Psoas muscle (tissue), 8 donors: Measurements from ENCODE around the gene SLC7A9. TPM values are rescaled to one million over a fixed set of nuclear protein-coding genes. Genes with fewer than 3 reads are reported as not detected.

Experiments used
- ATAC-seq, 4 donors: fragments of 200-7000 bp; cut with Tn5 transposase; one replicate each; pipeline ENCODE4 v1.9.1; 2020; ENCODE audit warnings: moderate library complexity in 3 of 4, mild to moderate bottlenecking in 2 of 4
- DNase-seq, 2 donors: peaks; one replicate each; pipeline ENCODE4 v3.0.0-alpha.2; 2020
- H3K27ac ChIP-seq: fragments of 200-600 bp; one replicate; pipeline ENCODE4 v1.8.0; 2022
- H3K27me3 ChIP-seq, 3 donors: fragments of 200-600 bp in 1 of 3; one replicate each; pipeline versions ENCODE4 v1.6.1 to v1.8.0; 2013 to 2022; ENCODE audit warnings: low read length in 2 of 3, mild to moderate bottlenecking in 2 of 3, moderate library complexity in 1 of 3; ENCODE audit not compliant: insufficient read depth in 3 of 3
- H3K36me3 ChIP-seq, 2 donors: fragments of 200-600 bp in 1 of 2; one replicate each; pipeline versions ENCODE4 v1.6.1 to v1.8.0; 2013 to 2022; ENCODE audit warnings: low read depth in 1 of 2, mild to moderate bottlenecking in 1 of 2, moderate library complexity in 1 of 2; ENCODE audit not compliant: insufficient read depth in 1 of 2
- H3K4me1 ChIP-seq: fragments of 200-600 bp; one replicate; pipeline ENCODE4 v1.8.0; 2022
- H3K4me3 ChIP-seq: fragments of 200-600 bp; one replicate; pipeline ENCODE4 v1.8.0; 2022; ENCODE audit warnings: mild to moderate bottlenecking
- H3K9me3 ChIP-seq: fragments of 200-600 bp; one replicate; pipeline ENCODE4 v1.8.0; 2022
- WGBS, 3 donors: extraction: QIAGEN DNeasy Blood & Tissue Kit; methylation state at CpG; one replicate each; pipeline versions ENCODE4 v1.1.6 to v1.1.7; 2013; 5-methylcytosine and 5-hydroxymethylcytosine counted together
- intact Hi-C, 2 donors: fragments of 100-400 bp; cut with DNase I; formaldehyde crosslinking; loops; one replicate each; pipeline versions ENCODE4 v1.11.0 to v1.14.2; 2022
- polyA plus RNA-seq, 3 donors: library from polyadenylated mRNA; stranded (reverse); fragments of 200-250 nt; gene quantifications; one replicate each; pipeline ENCODE4 v1.2.3, GENCODE V29; 2013
- total RNA-seq, 4 donors: library from RNA; stranded (reverse); fragmentation: NEBNext Ultra II Directional in 2 of 4; extraction: Animal tissue kit (Norgen Biotek cat#: 25700) in 2 of 4; gene quantifications; one replicate each; pipeline versions ENCODE4 v1.2.1 to v1.2.4, GENCODE V29; 2021 to 2023
- TF ChIP-seq, protein P1 (sequence below): fragments of 200-600 bp; IDR thresholded peaks from one replicate; pipeline ENCODE4 v1.8.0; 2022; ENCODE audit warnings: antibody characterized with exemption
- donor health status: healthy with polysubstance abuse.
- donor health status: DM: no; HTN: no; CAD: no; lungs with moderate emphysema.
- donor health status: Bipolar disorder and iron deficiency.
- donor health status: healthy.
- donor health status: DM: yes; HTN: yes; CAD: no.
- donor health status: DM: no; HTN: no; CAD: no.
- donor health status: DM: no; HTN: no; CAD: no.
- donor health status: DM: yes; HTN: yes; CAD: no.

The SLC7A9 gene
- total and polyA plus RNA-seq, 7 donors = 0.10 to 0.36 (median 0.17) TPM; not detected in 3

DNA sequence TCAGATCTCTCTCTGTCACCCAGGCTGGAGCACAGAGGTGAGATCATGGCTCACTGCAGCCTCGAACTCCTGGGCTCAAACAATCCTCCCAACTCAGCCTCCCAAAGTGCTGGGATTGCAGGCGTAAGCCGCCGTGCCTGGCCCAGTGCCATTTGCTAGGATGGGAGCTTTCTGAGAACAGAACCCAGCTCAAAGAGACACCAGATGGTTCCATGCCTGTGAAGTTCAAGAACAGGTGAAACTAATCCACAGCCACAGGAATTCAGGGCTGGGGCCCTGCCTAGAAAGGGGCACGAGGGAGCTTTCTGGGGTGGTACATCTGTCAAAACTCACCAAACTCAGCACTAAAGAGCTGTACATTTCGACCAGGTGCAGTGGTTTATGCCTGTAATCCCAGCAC lies 4.2 kb downstream of the SLC7A9 start:
- DNase-seq (no peak), ATAC-seq (no peak)
- Histone ChIP-seq H3K4me3 (no peak overlapping the region), H3K27ac (no peak overlapping the region), H3K27me3 (no peaks in the 10 kb centered on the region), H3K4me1 (no peaks in the 10 kb centered on the region), H3K36me3 (no peaks in the 10 kb centered on the region), H3K9me3 (no peaks in the 10 kb centered on the region)
- intact Hi-C loops = no loop called here
- 30 to 51% (median 40%) methylated on average over 6 of the region's 6 CpGs for WGBS, 3 donors
- TF ChIP-seq, protein P1, sequence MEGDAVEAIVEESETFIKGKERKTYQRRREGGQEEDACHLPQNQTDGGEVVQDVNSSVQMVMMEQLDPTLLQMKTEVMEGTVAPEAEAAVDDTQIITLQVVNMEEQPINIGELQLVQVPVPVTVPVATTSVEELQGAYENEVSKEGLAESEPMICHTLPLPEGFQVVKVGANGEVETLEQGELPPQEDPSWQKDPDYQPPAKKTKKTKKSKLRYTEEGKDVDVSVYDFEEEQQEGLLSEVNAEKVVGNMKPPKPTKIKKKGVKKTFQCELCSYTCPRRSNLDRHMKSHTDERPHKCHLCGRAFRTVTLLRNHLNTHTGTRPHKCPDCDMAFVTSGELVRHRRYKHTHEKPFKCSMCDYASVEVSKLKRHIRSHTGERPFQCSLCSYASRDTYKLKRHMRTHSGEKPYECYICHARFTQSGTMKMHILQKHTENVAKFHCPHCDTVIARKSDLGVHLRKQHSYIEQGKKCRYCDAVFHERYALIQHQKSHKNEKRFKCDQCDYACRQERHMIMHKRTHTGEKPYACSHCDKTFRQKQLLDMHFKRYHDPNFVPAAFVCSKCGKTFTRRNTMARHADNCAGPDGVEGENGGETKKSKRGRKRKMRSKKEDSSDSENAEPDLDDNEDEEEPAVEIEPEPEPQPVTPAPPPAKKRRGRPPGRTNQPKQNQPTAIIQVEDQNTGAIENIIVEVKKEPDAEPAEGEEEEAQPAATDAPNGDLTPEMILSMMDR = no peak

DNA sequence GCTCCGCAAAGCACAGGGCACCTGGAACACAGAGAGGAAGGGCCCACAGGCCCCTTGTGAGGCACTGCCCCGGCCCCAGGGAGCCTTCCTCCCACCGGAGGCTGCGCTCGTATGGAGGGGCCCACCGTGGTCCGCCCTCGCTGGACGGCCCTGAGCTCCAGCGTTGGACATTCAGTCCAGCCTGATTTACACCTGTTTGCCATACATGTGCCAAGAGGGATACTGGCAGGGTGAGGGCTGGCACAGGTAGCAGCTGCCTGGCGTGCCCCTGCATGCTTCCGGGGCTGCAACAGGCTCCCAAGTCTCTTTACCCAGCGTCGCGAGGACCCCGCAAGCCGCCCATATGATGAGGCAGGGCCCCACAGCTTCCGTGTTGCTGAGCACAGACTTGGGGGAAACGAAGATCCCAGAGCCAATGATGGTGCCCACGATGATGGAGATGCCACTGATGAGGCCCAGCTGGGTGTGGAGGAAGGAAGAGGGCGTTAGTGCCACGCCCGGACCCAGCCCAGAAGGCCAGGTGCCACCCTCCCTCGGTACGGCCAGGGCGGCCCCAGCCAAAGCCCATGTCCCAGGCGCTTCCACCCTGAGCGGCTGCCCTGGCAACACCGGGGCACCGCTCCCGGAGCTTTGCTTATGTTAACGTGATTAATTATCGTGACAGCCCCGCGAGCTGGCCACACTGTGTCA lies 5.1 kb downstream of the SLC7A9 start:
- 80 to 83% (median 82%) methylated on average over 34 to 35 of the region's 35 CpGs for WGBS, 3 donors
- no peak for ATAC-seq

DNA sequence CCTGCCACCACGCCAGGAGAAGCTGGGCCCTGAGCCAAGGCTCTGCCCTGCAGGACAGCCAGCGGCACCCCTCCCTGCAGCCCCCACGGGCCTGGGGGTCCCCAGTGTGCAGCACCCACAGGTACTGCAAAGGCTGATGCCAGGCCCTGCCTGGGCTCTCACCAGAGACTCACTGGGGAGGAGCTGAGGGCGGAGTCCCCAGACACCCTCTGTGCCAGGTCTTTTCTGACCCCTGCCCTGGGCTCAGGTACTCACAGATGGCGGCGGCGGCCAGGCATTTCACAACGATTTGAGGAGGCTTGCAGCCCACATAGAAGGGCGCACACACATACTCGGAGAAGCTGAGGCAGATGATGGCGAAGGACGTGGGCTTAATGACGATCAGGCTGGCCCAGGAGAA lies 5.7 kb downstream of the SLC7A9 start:
- Histone ChIP-seq H3K4me3 (no peak overlapping the region), H3K4me1 (no peaks in the 10 kb centered on the region), H3K27me3 (no peaks in the 10 kb centered on the region), H3K27ac (no peak overlapping the region), H3K9me3 (no peaks in the 10 kb centered on the region), H3K36me3 (no peaks in the 10 kb centered on the region)
- 86 to 91% (median 88%) methylated on average over 13 of the region's 13 CpGs for WGBS, 3 donors
- no peak for ATAC-seq
- DNase-seq = peak in 1 of 2 donors; percentile 26
- intact Hi-C loops = no loop called here
- TF ChIP-seq, protein P1 = no peak

More for the DNA sequence above, 5.1 kb downstream of the SLC7A9 start:
- TF ChIP-seq, protein P1 = no peak
- intact Hi-C loops = no loop called here
- DNase-seq = peak in 1 of 2 donors; percentile 29
- Histone ChIP-seq H3K4me3 (no peak overlapping the region), H3K4me1 (no peaks in the 10 kb centered on the region), H3K27me3 (no peaks in the 10 kb centered on the region), H3K27ac (no peak overlapping the region), H3K36me3 (no peaks in the 10 kb centered on the region), H3K9me3 (no peaks in the 10 kb centered on the region)

DNA sequence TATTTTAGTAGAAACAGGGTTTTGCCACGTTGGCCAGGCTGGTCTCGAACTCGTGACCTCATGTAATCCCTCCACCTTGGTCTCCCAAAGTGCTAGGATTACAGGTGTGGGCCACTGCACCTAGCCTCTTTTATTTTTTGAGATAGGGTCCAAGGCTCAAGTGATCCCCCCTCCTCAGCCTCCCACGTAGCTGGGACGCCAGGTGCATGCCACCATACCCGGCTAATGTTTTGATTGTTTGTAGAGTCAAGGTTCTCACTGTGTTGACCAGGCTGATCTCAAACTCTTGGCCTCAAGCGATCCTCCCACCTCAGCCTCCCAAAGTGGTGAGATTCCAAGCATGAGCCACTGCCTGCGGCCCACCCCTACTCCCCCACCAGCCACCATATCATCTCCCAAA lies 6.3 kb downstream of the SLC7A9 start:
- H3K4me1 ChIP-seq = no peaks in the 10 kb centered on the region
- no peak overlapping the region for H3K4me3 ChIP-seq
- ATAC-seq (no peak), DNase-seq (no peak)
- TF ChIP-seq, protein P1 = no peak
- intact Hi-C loops = no loop called here
- H3K36me3 ChIP-seq = no peaks in the 10 kb centered on the region
- WGBS, 3 donors = 92 to 97% (median 95%) methylated on average over 8 of the region's 8 CpGs
- H3K27ac ChIP-seq = no peak overlapping the region
- no peaks in the 10 kb centered on the region for H3K27me3 ChIP-seq
- no peaks in the 10 kb centered on the region for H3K9me3 ChIP-seq

DNA sequence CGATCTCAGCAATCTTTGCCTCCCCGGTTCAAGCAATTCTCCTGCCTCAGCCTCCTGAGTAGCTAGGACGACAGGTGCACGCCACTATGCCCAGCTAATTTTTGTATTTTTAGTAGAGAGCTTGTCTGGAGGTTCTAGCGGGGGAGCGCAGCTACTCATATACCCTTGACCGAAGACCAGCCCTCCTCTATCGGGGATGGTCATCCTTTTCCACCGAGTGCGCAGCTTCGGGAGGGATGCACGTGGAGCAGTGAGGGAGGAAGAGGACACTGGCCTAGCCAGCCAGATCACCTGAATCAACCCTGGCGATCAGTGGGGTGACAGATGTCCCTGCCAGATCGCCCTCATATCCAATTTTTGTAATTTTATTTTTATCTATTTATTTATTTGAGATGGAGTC lies 6.8 kb downstream of the SLC7A9 start:
- intact Hi-C loops = no loop called here

More for the DNA sequence above, 6.8 kb downstream of the SLC7A9 start:
- H3K27ac ChIP-seq = no peak overlapping the region
- WGBS, 3 donors = 90 to 93% (median 90%) methylated on average over 14 of the region's 14 CpGs
- ATAC-seq (no peak), DNase-seq (no peak)
- H3K4me1 ChIP-seq = no peaks in the 10 kb centered on the region
- no peaks in the 10 kb centered on the region for H3K27me3 ChIP-seq
- H3K9me3 ChIP-seq = no peaks in the 10 kb centered on the region
- TF ChIP-seq, protein P1 = no peak
- no peak overlapping the region for H3K4me3 ChIP-seq
- H3K36me3 ChIP-seq = no peaks in the 10 kb centered on the region
